SK-N-SH treated with all-trans-retinoic acid at 6 μM for 48 hours (cell line): ENCODE results near the gene HAPLN1.

Experiments
- CSDC2 ChIP-seq: fragments of 250-450 bp; sonication (Bioruptor Pico); IDR thresholded peaks from 2 replicates; pipeline ENCODE4 v1.5.0; 2020; ENCODE audit warnings: mild to moderate bottlenecking, moderate library complexity
- SNAI2 ChIP-seq: fragments of 250-450 bp; sonication (Bioruptor Pico); IDR thresholded peaks from 2 replicates; pipeline ENCODE4 v1.5.0; 2020; ENCODE audit warnings: mild to moderate bottlenecking, moderate library complexity

DNA sequence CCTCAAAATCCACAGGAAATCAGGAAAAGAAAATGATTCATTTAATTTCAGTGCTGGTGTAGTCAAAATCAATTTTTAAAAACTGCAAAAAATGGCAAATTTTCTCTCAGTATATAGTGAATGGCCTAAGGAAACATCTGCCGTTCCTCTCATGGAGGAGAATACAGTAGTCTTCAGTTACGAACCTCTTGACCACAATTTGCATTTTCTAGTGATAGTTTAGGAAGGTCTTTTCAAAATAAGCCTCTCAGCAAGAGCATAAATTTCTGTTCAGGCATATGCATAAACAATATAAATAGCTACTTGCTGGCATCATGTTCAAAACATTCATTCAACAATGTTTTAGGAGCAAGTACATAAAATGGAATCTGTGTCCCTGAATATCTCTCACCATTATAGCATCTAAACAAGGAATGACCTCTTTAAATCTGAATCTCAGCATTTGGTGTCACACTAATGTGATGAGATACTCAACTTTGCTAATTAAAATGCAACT, 33.5 kb downstream of the HAPLN1 start:
- TF ChIP-seq SNAI2 (CRISPR knock-in tag) (no peak), CSDC2 (CRISPR knock-in tag) (no peak)
